ENCODE data around the gene RITA1. TPM values are rescaled to one million over a fixed set of nuclear protein-coding genes. Genes with fewer than 3 reads are reported as not detected.
A peak's percentile ranks its signal among the peaks of the same experiment; 100 is the strongest.

RITA1 gene
- total RNA-seq, 1 donor from 2014 or later = 16.3 TPM

- intact Hi-C loops (cut with DNase I) = loop anchor here (5.0 kb wide), 1 partner anchor 105 kb away; no protein-coding TSS in a partner anchor
- ATAC-seq (ENCODE audit: poor library complexity) (no peak), DNase-seq (no peak)
Observed at GRCh38 chr12:113152196-113152834, 33.2 kb upstream of the RITA1 start.

- peak; percentile 83 for DNase-seq
- intact Hi-C loops (cut with DNase I) = loop anchor here (5.0 kb wide), 1 partner anchor 106 kb away; no protein-coding TSS in a partner anchor
- peak; percentile 93 for ATAC-seq (ENCODE audit: poor library complexity)
Observed at GRCh38 chr12:113152835-113153814, 32.4 kb upstream of the RITA1 start.

GRCh38 chr12:113154351-113154973 is 31.1 kb upstream of the RITA1 start:
- DNase-seq = no peak
- intact Hi-C loops (cut with DNase I) = loop anchor here (5.0 kb wide), 1 partner anchor 107 kb away; no protein-coding TSS in a partner anchor
- ATAC-seq (ENCODE audit: poor library complexity) = no peak

DNA sequence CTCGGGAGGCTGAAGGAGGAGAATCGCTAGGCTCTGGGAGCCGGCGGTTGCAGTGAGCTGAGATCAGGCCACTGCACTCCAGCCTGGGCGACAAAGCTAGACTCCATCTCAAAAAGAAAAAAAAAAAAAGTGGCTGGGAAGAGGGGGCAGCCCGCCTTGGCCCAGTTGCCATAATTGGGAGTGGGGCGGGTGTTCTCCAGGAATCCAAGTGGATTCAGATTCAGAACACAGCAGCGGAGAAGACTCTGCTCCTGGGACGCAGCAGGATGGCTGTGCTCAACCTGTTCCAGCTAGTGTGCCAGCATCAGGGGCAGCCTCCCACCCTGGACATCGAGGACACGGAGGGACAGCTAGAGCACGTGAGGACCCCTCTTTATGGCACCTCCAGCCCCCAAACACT is 30.5 kb upstream of the RITA1 start:
- intact Hi-C loops (cut with DNase I) = no loop called here
- DNase-seq = no peak
- no peak for ATAC-seq (ENCODE audit: poor library complexity)

GRCh38 chr12:113155646-113156045 is 29.9 kb upstream of the RITA1 start:
- intact Hi-C loops (cut with DNase I) = no loop called here
- no peak for DNase-seq
- no peak for ATAC-seq (ENCODE audit: poor library complexity)

- ATAC-seq (ENCODE audit: poor library complexity) = no peak
- intact Hi-C loops (cut with DNase I) = no loop called here
- DNase-seq = no peak
Observed at GRCh38 chr12:113157218-113157859, 28.2 kb upstream of the RITA1 start.

GRCh38 chr12:113158439-113159203 is 26.9 kb upstream of the RITA1 start:
- ATAC-seq (ENCODE audit: poor library complexity) (no peak), DNase-seq (no peak)
- intact Hi-C loops (cut with DNase I) = no loop called here

DNA sequence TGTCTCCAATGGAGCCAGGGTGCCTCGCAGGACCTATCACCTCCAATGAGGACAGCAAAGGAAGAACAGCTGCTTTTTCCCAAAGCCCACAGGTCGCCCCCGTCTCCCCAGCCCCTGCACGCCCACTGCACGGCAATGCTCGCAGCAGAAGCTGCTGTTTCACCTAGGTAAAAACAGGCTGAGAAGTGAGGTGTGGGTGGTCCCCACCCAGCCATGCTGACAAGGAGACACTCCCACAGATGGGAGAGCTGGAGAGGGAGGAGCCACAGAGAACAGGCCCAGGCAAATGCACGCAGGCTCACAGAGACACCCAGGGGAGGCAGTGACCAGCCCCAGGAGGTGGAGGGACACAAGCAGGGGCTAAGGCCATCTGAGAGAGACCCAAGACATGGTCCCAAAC is 25.6 kb upstream of the RITA1 start:
- intact Hi-C loops (cut with DNase I) = no loop called here
- DNase-seq (no peak), ATAC-seq (ENCODE audit: poor library complexity) (no peak)

GRCh38 chr12:113161415-113162016 is 24.0 kb upstream of the RITA1 start:
- intact Hi-C loops (cut with DNase I) = no loop called here
- ATAC-seq (ENCODE audit: poor library complexity) = no peak
- no peak for DNase-seq

GRCh38 chr12:113162102-113163029 is 23.2 kb upstream of the RITA1 start:
- DNase-seq (no peak), ATAC-seq (ENCODE audit: poor library complexity) (peak; percentile 68)
- intact Hi-C loops (cut with DNase I) = no loop called here

- DNase-seq = no peak
- intact Hi-C loops (cut with DNase I) = no loop called here
- ATAC-seq (ENCODE audit: poor library complexity) = no peak
Observed at GRCh38 chr12:113163030-113163360, 22.5 kb upstream of the RITA1 start.

DNA sequence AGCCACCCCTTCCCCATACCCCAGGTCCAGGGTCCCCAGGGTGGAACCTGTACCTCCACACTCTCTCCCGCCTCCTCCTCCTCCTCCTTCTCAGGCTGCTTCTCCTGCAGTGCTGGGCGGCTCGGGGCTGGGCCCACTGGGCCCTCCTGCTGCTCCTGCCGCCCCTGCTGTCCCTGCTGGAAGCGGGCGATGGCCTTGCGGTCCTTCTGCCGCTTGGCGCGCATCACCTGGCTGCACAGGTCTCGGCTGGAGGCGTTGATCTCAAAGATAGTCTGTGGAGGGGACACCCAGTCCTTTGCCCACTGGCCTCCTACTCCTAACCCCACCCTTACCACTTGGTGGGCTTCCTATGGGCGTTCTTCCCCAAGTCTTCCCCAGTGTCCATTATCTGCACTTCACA is 21.5 kb upstream of the RITA1 start:
- ATAC-seq (ENCODE audit: poor library complexity) (no peak), DNase-seq (no peak)
- intact Hi-C loops (cut with DNase I) = no loop called here

GRCh38 chr12:113165521-113166450 is 19.7 kb upstream of the RITA1 start:
- intact Hi-C loops (cut with DNase I) = no loop called here
- ATAC-seq (ENCODE audit: poor library complexity) (no peak), DNase-seq (no peak)

DNA sequence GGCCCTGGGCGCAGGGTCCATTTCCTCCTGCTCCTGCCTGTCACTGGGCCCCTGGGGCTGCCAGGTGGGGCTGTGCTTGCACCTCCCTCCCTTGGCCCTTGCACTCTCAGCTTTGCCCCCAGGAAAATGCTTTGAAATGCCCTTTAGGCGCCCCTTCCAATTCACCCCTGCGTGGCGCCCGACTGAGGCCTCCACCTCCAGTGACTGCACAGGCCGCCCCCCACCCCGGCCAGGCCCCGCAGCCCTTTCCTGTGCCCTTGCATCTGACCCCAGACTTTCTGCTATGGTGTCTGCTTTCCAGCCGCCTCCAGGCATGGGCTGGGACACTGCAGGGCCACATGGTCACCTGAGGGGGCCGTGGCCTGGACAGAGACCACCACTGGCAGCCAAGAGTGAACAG is 17.7 kb upstream of the RITA1 start:
- DNase-seq (no peak), ATAC-seq (ENCODE audit: poor library complexity) (no peak)
- intact Hi-C loops (cut with DNase I) = no loop called here

DNA sequence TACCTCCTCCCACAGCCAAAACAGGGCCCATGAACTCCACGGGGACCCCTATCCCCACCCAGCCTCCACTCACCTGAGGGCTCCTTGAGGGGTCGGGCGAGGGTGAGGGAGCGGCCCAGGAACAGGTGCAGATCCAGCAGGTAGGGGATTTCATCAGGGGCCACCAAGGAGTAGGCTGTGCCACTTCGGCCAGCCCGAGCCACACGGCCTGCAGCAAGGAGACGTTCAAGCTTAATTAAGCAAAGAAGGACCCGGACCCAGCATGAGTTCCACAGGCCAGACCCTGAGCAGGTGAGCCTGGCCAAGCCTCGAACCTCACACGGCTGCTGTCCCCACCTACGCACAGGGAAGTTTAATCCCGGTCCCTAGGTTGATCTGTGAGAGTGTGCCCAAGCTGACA is 15.8 kb upstream of the RITA1 start:
- DNase-seq = no peak
- intact Hi-C loops (cut with DNase I) = no loop called here
- ATAC-seq (ENCODE audit: poor library complexity) = no peak

DNA sequence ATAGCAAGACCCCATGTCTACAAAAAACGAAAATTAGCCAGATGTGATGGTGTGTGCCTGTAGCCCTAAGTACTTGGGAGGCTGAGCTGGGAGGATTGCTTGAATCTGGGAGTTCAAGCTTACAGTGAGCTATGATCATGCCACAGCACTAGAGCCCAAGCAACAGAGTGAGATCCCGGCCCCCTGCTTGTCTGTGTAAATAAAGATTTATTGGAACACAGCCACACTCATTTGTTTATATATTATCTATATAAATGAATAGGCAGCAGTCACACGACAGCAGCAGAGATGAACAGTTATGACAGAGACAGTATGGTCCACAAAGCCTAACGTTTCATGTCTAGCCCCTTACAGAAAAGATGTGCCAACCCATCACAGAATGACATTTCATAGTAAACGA is 15.1 kb upstream of the RITA1 start:
- intact Hi-C loops (cut with DNase I) = no loop called here
- no peak for DNase-seq
- no peak for ATAC-seq (ENCODE audit: poor library complexity)

All from Right ventricle myocardium superior (tissue), 1 donor.